ENCODE measurements around the gene SEC14L3. TPM values are rescaled to one million over a fixed set of nuclear protein-coding genes. Genes with fewer than 3 reads are reported as not detected.
A peak's percentile ranks its signal among the peaks of the same experiment; 100 is the strongest.
"Not testable (repeated sequence)": the region's sequence is repeated elsewhere in the genome, so short reads cannot be mapped to it uniquely, and the experiment has no call there.

Gene SEC14L3
- total RNA-seq, 6 experiments from 2014 or later, result not detected

GRCh38 chr22:30453731-30454510 lies 17.9 kb downstream of the SEC14L3 start:
- H3K27me3 Mint-ChIP-seq (ENCODE audit: insufficient read depth), result peaks cover 22% of the 10 kb centered on the region
- no peak overlapping the region for H3K4me3 Mint-ChIP-seq
- TF ChIP-seq CTCF (IDR thresholded peaks at IDR 0.05), result no peak
- no peaks in the 10 kb centered on the region for H3K36me3 Mint-ChIP-seq (ENCODE audit: low read depth)
- DNase-seq, result no peak
- H3K4me1 Mint-ChIP-seq (ENCODE audit: low read depth), result no peaks in the 10 kb centered on the region; the same call in 1 of the 2 replicates
- no peak overlapping the region for H3K27ac Mint-ChIP-seq
- H3K9me3 Mint-ChIP-seq, result no peaks in the 10 kb centered on the region

- no peaks in the 10 kb centered on the region for H3K9me3 Mint-ChIP-seq
- no peak overlapping the region for H3K27ac Mint-ChIP-seq
- H3K4me1 Mint-ChIP-seq (ENCODE audit: low read depth), result no peaks in the 10 kb centered on the region; the same call in 1 of the 2 replicates
- H3K27me3 Mint-ChIP-seq (ENCODE audit: insufficient read depth), result peaks cover 22% of the 10 kb centered on the region
- H3K36me3 Mint-ChIP-seq (ENCODE audit: low read depth), result no peaks in the 10 kb centered on the region
- no peak for TF ChIP-seq CTCF (IDR thresholded peaks at IDR 0.05)
- no peak overlapping the region for H3K4me3 Mint-ChIP-seq
- no peak for DNase-seq
Observed at GRCh38 chr22:30452861-30453260, 19.0 kb downstream of the SEC14L3 start.

DNA sequence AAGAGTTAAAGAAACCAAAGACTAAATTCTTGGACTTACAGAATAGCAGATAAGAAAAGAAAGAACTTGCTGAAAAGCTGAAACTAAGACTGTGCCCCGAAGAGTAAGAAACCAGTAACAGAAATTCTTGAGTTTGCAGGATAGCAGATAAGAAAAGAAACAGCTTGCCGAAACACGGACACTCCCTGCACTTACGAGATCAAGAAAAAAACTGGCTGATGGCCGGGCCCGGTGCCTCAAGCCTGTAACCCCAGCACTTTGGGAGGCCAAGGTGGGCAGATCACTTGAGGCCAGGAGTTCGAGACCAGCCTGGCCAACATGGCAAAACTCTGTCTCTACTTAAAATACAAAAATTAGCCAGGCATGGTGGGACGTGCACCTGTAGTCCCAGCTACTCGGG lies 20.3 kb downstream of the SEC14L3 start:
- not testable (repeated sequence) for H3K4me1 Mint-ChIP-seq (ENCODE audit: low read depth); DNase-seq; H3K36me3 Mint-ChIP-seq (ENCODE audit: low read depth); H3K9me3 Mint-ChIP-seq; H3K27ac Mint-ChIP-seq; H3K4me3 Mint-ChIP-seq
- peaks cover 18% of the 10 kb centered on the region for H3K27me3 Mint-ChIP-seq (ENCODE audit: insufficient read depth)

DNA sequence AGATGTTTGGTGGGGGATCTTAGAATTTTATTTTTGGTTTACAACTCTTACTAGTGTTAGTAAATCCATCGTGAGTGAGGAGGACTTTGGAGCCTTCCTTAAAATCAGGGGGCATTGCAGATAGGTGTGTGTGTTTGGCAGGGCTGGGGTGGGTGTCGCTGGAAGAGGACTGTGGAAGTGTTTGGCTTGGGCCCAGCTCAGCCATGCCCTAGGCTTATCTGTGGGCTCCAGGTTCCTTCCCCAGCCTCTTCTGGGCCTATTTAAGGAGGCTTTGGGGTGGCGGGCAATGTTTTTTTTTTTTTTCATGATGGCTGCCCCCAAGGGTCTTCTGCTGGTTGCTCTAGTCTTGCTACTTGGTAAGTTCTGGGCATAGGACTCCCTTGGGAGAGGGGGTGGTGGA lies 24.2 kb downstream of the SEC14L3 start:
- H3K4me3 Mint-ChIP-seq, result no peak overlapping the region
- no peaks in the 10 kb centered on the region for H3K9me3 Mint-ChIP-seq
- DNase-seq, result no peak
- H3K27ac Mint-ChIP-seq, result no peak overlapping the region
- H3K27me3 Mint-ChIP-seq (ENCODE audit: insufficient read depth), result peaks cover 13% of the 10 kb centered on the region
- H3K4me1 Mint-ChIP-seq (ENCODE audit: low read depth), result peaks cover 36% of the 10 kb centered on the region
- no peaks in the 10 kb centered on the region for H3K36me3 Mint-ChIP-seq (ENCODE audit: low read depth)
- no peak for TF ChIP-seq CTCF (IDR thresholded peaks at IDR 0.05)

GRCh38 chr22:30445438-30446145 lies 26.2 kb downstream of the SEC14L3 start:
- H3K36me3 Mint-ChIP-seq (ENCODE audit: low read depth), result no peaks in the 10 kb centered on the region
- H3K9me3 Mint-ChIP-seq, result no peaks in the 10 kb centered on the region
- peaks cover 9% of the 10 kb centered on the region for H3K27me3 Mint-ChIP-seq (ENCODE audit: insufficient read depth)
- peak; percentile 52 for TF ChIP-seq CTCF (IDR thresholded peaks at IDR 0.05)
- DNase-seq, result peak; percentile 58
- H3K4me1 Mint-ChIP-seq (ENCODE audit: low read depth), result peaks cover 50% of the 10 kb centered on the region
- H3K27ac Mint-ChIP-seq, result peak overlapping the region; percentile 44; the same call in 1 of the 2 replicates
- H3K4me3 Mint-ChIP-seq, result peak overlapping the region; percentile 54; the same call in 1 of the 2 replicates
